ENCODE results near the gene PARN. TPM values are rescaled to one million over a fixed set of nuclear protein-coding genes. Genes with fewer than 3 reads are reported as not detected.

PARN gene
- total RNA-seq, 4 donors from 2014 or later, result 11.4 to 26.9 (median 20.7) TPM

DNA sequence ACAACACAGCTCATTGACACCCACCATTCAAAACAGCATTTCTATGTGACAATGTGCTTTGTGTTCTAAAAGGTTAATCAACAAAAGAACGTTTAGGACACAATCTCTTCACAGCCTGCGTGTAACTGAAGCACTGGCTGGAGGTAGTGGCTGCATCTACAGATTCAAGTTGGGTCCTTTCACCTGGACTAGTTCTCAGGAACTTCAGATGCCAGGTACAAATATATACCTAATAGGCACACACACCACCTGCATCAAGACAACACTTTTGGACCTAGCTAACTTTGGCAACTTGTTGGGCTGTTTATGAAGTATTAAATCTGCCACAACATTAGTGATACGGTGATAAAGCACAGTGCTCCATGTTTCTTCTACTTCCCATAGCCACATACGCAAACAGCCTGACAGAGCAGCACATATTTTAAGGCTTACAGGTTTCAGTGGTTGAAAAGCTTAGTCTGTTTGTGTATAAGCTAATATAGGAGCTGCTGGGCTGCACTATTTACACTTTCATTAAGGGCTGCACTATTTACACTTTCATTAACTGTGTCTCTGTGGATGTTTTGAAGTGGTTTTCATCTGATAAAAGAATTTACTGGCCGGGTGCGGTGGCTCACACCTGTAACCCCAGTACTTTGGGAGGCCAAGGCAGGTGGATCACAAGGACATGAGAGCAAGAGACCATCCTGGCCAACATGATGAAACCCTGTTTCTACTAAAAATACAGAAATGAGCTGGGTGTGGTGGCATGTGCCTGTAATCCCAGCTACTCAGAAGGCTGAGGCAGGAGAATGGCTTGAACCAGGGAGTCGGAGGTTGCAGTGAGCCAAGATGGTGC lies 132.6 kb downstream of the PARN start:
- Histone ChIP-seq H3K36me3 (no peaks in the 10 kb centered on the region), H3K27me3 (no peaks in the 10 kb centered on the region), H3K9me3 (no peaks in the 10 kb centered on the region), H3K4me1 (peaks cover 23 to 69% (median 23%) of the 10 kb centered on the region in 3 donors), H3K4me3 (no peak overlapping the region), H3K27ac (peak overlapping the region in 3 of 4 donors; percentile 23 to 67 (median 51))
- TF ChIP-seq POLR2A (IDR thresholded peaks at IDR 0.05), result no peak
- TF ChIP-seq, protein P1, sequence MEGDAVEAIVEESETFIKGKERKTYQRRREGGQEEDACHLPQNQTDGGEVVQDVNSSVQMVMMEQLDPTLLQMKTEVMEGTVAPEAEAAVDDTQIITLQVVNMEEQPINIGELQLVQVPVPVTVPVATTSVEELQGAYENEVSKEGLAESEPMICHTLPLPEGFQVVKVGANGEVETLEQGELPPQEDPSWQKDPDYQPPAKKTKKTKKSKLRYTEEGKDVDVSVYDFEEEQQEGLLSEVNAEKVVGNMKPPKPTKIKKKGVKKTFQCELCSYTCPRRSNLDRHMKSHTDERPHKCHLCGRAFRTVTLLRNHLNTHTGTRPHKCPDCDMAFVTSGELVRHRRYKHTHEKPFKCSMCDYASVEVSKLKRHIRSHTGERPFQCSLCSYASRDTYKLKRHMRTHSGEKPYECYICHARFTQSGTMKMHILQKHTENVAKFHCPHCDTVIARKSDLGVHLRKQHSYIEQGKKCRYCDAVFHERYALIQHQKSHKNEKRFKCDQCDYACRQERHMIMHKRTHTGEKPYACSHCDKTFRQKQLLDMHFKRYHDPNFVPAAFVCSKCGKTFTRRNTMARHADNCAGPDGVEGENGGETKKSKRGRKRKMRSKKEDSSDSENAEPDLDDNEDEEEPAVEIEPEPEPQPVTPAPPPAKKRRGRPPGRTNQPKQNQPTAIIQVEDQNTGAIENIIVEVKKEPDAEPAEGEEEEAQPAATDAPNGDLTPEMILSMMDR (IDR thresholded peaks at IDR 0.05), result no peak
- intact Hi-C loops (cut with DNase I), result no loop called here
- 75 to 76% methylated on average over 5 to 7 of the region's 7 CpGs for WGBS, 2 donors
- no peak for DNase-seq

DNA sequence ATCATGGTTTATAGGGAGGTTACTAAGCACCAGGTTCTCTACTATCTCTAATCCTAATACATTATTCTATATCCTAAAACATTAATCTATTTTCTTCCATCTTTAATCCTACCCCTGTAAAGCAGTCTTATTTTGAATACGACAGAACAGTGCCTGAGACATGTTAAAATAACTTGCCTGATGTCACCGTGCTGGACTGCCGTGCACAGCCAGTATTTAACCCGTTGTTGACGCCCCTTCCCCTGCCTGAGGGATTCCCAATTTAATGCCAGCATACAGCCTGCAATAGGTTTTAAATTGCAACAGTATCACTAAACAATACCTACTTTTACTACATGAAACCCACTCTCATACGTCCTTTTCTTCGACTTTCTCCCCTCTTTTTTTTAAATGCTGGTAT lies 133.3 kb downstream of the PARN start:
- 70 to 71% methylated on average over 7 of the region's 7 CpGs for WGBS, 2 donors
- no peaks in the 10 kb centered on the region for H3K36me3 ChIP-seq
- H3K27ac ChIP-seq, result peak overlapping the region in 1 of 4 donors; percentile 17
- H3K4me1 ChIP-seq, result peaks cover 17 to 69% (median 17%) of the 10 kb centered on the region in 3 donors
- intact Hi-C loops (cut with DNase I), result no loop called here
- no peaks in the 10 kb centered on the region for H3K9me3 ChIP-seq
- no peak for TF ChIP-seq POLR2A (IDR thresholded peaks at IDR 0.05)
- TF ChIP-seq, protein P1 (IDR thresholded peaks at IDR 0.05), result no peak
- no peaks in the 10 kb centered on the region for H3K27me3 ChIP-seq
- no peak for DNase-seq
- no peak overlapping the region for H3K4me3 ChIP-seq

DNA sequence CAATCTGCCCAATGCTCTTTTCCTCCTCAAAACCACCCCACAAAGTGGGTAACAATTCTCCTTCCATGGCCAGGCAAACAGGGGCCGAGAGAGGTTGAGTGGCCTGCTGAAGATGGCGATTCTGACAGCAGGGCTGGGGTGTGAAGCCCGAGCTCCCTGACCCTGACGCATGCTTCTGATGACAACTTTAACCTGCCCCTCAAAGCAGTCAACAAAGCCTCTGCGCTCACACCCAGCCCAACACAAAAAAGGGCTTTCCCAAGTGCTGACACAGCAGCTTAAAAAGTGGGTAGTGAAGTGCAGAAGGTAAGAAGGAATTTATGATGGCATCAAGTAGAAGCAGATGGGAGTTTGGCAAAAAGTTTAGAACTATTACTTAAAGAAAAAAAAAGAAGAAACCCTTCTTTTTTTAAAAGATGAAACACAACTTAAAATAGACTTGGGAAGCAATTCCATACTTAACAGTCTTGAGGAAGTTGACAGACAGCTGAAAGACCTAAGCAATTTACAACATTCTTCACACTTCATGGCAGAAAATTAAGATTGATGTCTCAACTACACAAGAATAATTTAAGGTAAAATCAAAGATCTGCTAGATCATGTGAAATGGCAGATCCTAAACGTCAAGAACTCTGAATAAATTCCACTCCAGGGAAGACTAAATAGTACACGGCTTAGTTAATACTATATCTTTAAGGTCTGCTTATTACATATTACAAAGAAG lies 133.9 kb downstream of the PARN start:
- TF ChIP-seq, protein P1 (IDR thresholded peaks at IDR 0.05), result no peak
- TF ChIP-seq POLR2A (IDR thresholded peaks at IDR 0.05), result no peak
- Histone ChIP-seq H3K4me3 (no peak overlapping the region), H3K27me3 (no peaks in the 10 kb centered on the region), H3K36me3 (no peaks in the 10 kb centered on the region), H3K27ac (peak overlapping the region in 1 of 4 donors; percentile 17), H3K4me1 (peaks cover 12 to 69% (median 15%) of the 10 kb centered on the region in 3 donors), H3K9me3 (no peaks in the 10 kb centered on the region)
- WGBS, 2 donors, result 78 to 80% methylated on average over 5 to 6 of the region's 7 CpGs
- DNase-seq, result no peak
- intact Hi-C loops (cut with DNase I), result no loop called here

DNA sequence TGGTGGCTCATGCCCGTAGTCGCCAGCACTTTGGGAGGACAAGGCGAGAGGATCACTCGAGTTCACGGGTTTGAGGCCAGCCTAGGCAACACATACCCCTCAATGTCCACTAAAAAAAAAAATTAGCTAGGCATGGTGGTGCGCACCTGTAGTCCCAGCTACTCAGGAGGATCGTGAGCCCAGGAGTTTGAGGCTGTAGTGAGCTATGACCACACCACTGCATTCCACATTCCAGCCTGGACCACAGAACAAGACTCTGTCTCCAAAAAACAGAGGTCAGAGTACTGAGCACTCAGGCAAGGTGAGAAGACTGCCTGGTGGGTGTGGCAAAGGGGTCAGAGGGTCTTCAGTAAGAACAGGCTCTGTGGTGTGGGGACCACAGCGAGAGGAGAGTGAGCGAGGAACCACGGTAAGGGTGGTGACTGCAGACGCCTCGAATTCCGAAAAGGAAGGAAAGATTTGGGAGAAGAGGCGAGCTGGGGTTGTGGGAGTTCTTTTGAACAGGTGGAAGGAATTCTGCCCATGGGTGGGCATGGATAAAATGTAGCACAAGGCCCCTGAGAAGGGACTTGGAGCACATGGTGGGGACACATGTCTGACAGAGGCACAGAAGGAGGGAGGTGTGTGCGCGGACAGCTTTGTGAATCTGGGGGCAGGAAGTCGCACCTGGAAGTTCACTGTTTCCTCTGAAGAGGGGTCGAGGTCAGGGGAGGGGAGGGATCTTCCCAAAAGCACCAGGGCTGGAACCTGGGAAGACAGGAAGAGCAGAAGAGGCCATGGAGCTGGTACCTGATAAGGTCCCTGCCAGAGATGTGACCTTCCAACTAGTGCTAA lies 134.6 kb downstream of the PARN start:
- Histone ChIP-seq H3K36me3 (no peaks in the 10 kb centered on the region), H3K4me1 (peaks cover 8 to 61% (median 8%) of the 10 kb centered on the region in 3 donors), H3K4me3 (no peak overlapping the region), H3K27me3 (no peaks in the 10 kb centered on the region), H3K9me3 (no peaks in the 10 kb centered on the region), H3K27ac (no peak overlapping the region)
- no peak for TF ChIP-seq POLR2A (IDR thresholded peaks at IDR 0.05)
- TF ChIP-seq, protein P1 (IDR thresholded peaks at IDR 0.05), result no peak
- 91 to 93% methylated on average over 18 of the region's 18 CpGs for WGBS, 2 donors
- DNase-seq, result no peak
- intact Hi-C loops (cut with DNase I), result no loop called here
